H1 (cell line): ENCODE measurements around the gene RXRA. TPM values are rescaled to one million over a fixed set of nuclear protein-coding genes. Genes with fewer than 3 reads are reported as not detected.

Experiments used
- CTCF ChIA-PET: fragments of 300-600 bp; sonication (Branson Sonifier 250); formaldehyde crosslinking; loops from one replicate; lab custom pipeline; 2021; ENCODE audit not compliant: partially characterized antibody; lab: Charles Lee
- POLR2A ChIA-PET: fragments of 300-600 bp; sonication (Branson Sonifier 250); formaldehyde crosslinking; loops from one replicate; lab custom pipeline; 2021; ENCODE audit warnings: inconsistent platforms; ENCODE audit not compliant: partially characterized antibody; lab: Charles Lee
- DNase-seq, 2 experiments: peaks; one replicate each; pipeline versions ENCODE4 v3.0.0 to v3.0.0-alpha.2; 2010 to 2022; ENCODE audit warnings: low spot score in 2 of 2, low read depth in 1 of 2, mixed read lengths in 1 of 2
- FAIRE-seq: peaks from 2 replicates; lab custom pipeline; 2011; peaks lifted over from hg19 to GRCh38; lab: Jason Lieb, UNC
- H2AFZ ChIP-seq: 2 replicates; pipeline ENCODE4 v1.8.1; 2012; ENCODE audit warnings: low read length, inconsistent platforms
- H2AK5ac ChIP-seq: 2 replicates; pipeline ENCODE4 v1.6.1; 2013; ENCODE audit warnings: low read depth, low read length
- H2BK120ac ChIP-seq: replicated peaks from 2 replicates; pipeline ENCODE3; 2013; ENCODE audit warnings: low read depth, low read length, inconsistent platforms
- H2BK12ac ChIP-seq: 2 replicates; pipeline ENCODE4 v1.6.1; 2013; ENCODE audit warnings: low read depth, low read length
- H2BK15ac ChIP-seq: 2 replicates; pipeline ENCODE4 v1.6.1; 2013; ENCODE audit warnings: low read length
- H2BK20ac ChIP-seq: 2 replicates; pipeline ENCODE4 v1.6.1; 2013; ENCODE audit warnings: low read length
- H2BK5ac ChIP-seq: 2 replicates; pipeline ENCODE4 v1.6.1; 2013; ENCODE audit warnings: low read depth, low read length
- H3K14ac ChIP-seq: 2 replicates; pipeline ENCODE4 v1.6.1; 2013; ENCODE audit warnings: inconsistent platforms; ENCODE audit not compliant: insufficient read length
- H3K18ac ChIP-seq: 2 replicates; pipeline ENCODE4 v1.6.1; 2013; ENCODE audit warnings: low read length; ENCODE audit errors: extremely low read depth
- H3K23ac ChIP-seq: 2 replicates; pipeline ENCODE4 v1.6.1; 2013; ENCODE audit warnings: inconsistent platforms; ENCODE audit not compliant: insufficient read length
- H3K23me2 ChIP-seq: 2 replicates; pipeline ENCODE4 v1.6.1; 2013; ENCODE audit warnings: low read depth, low read length
- H3K27ac ChIP-seq: 2 replicates; pipeline ENCODE4 v1.6.1; 2011; ENCODE audit warnings: low read depth, low read length, inconsistent platforms
- H3K27me3 ChIP-seq, 4 experiments: replicated peaks in 1 of 4; 1 replicate in 1 of 4; 2 replicates in 3 of 4; pipeline versions ENCODE4 v1.6.1 to v1.8.1; 2011 to 2013; ENCODE audit warnings: low read length in 3 of 4, mild to moderate bottlenecking in 3 of 4, inconsistent platforms in 2 of 4, mixed read lengths in 2 of 4, moderate library complexity in 1 of 4; ENCODE audit not compliant: control insufficient read depth in 3 of 4, insufficient read depth in 3 of 4; ENCODE audit errors: extremely low read depth in 1 of 4
- H3K36me3 ChIP-seq, 4 experiments: 2 replicates each; pipeline versions ENCODE4 v1.6.1 to v1.8.1; 2011 to 2013; ENCODE audit warnings: mild to moderate bottlenecking in 4 of 4, low read length in 3 of 4, moderate library complexity in 2 of 4, control low read depth in 1 of 4, inconsistent platforms in 1 of 4; ENCODE audit not compliant: insufficient read depth in 4 of 4, control insufficient read depth in 2 of 4
- H3K4ac ChIP-seq: replicated peaks from 2 replicates; pipeline ENCODE3; 2013; ENCODE audit warnings: low read length, low read depth, mixed read lengths, inconsistent platforms; ENCODE audit not compliant: insufficient read length
- H3K4me1 ChIP-seq, 4 experiments: replicated peaks in 1 of 4; 1 replicate in 1 of 4; 2 replicates in 3 of 4; pipeline versions ENCODE4 v1.6.1 to v1.8.1; 2011 to 2013; ENCODE audit warnings: low read length in 3 of 4, inconsistent platforms in 2 of 4, mixed read lengths in 1 of 4; ENCODE audit not compliant: insufficient read depth in 4 of 4, control insufficient read depth in 3 of 4
- H3K4me2 ChIP-seq, 2 experiments: 2 replicates each; pipeline versions ENCODE4 v1.6.1 to v1.8.1; 2011 to 2013; ENCODE audit warnings: low read depth in 2 of 2, low read length in 2 of 2, control low read depth in 1 of 2, inconsistent platforms in 1 of 2, mild to moderate bottlenecking in 1 of 2; ENCODE audit not compliant: insufficient read depth in 1 of 2
- H3K4me3 ChIP-seq, 4 experiments: fragments of 200-600, 300-600 bp in 1 of 4; sonication (generic), shearing (Covaris generic), sonication (Bioruptor Twin) in 1 of 4; 2 replicates each; pipeline versions ENCODE4 v1.5.1 to v1.8.1; 2011 to 2016; ENCODE audit warnings: low read length in 4 of 4, low read depth in 3 of 4, control low read depth in 2 of 4, inconsistent platforms in 2 of 4, mild to moderate bottlenecking in 2 of 4, mixed read lengths in 1 of 4, moderate library complexity in 1 of 4; ENCODE audit not compliant: insufficient read depth in 2 of 4; ENCODE audit errors: extremely low read depth in 1 of 4
- H3K56ac ChIP-seq: replicated peaks from 2 replicates; pipeline ENCODE3; 2013; ENCODE audit warnings: low read depth, mild to moderate bottlenecking, mixed read lengths, low read length, inconsistent platforms; ENCODE audit not compliant: insufficient read length
- H3K79me1 ChIP-seq: 2 replicates; pipeline ENCODE4 v1.6.1; 2013; ENCODE audit warnings: low read depth, low read length, control low read depth
- H3K79me2 ChIP-seq, 2 experiments: 2 replicates each; pipeline versions ENCODE4 v1.6.1 to v1.8.1; 2012 to 2013; ENCODE audit warnings: low read length in 2 of 2, mild to moderate bottlenecking in 2 of 2, inconsistent platforms in 1 of 2; ENCODE audit not compliant: insufficient read depth in 2 of 2, control insufficient read depth in 1 of 2
- H3K9ac ChIP-seq, 4 experiments: replicated peaks in 1 of 4; 1 replicate in 1 of 4; 2 replicates in 3 of 4; pipeline versions ENCODE4 v1.6.1 to v1.8.1; 2011 to 2013; ENCODE audit warnings: low read depth in 3 of 4, low read length in 3 of 4, control low read depth in 2 of 4, mild to moderate bottlenecking in 2 of 4, moderate library complexity in 2 of 4, inconsistent platforms in 1 of 4; ENCODE audit errors: extremely low read depth in 1 of 4
- H3K9me3 ChIP-seq, 2 experiments: 2 replicates each; pipeline versions ENCODE4 v1.6.1 to v1.8.1; 2012 to 2013; ENCODE audit warnings: mild to moderate bottlenecking in 2 of 2, moderate library complexity in 2 of 2, control low read depth in 1 of 2, inconsistent platforms in 1 of 2, low read depth in 1 of 2, low read length in 1 of 2, mixed read lengths in 1 of 2; ENCODE audit not compliant: insufficient read depth in 2 of 2
- H4K20me1 ChIP-seq, 2 experiments: replicated peaks in 1 of 2; 2 replicates each; pipeline versions ENCODE3 to v1.8.1; 2011 to 2013; ENCODE audit warnings: inconsistent platforms in 2 of 2, low read length in 2 of 2, mild to moderate bottlenecking in 1 of 2; ENCODE audit not compliant: insufficient read depth in 2 of 2, control insufficient read depth in 1 of 2
- H4K5ac ChIP-seq: 2 replicates; pipeline ENCODE4 v1.6.1; 2013; ENCODE audit warnings: low read length, low read depth, mixed read lengths, inconsistent platforms; ENCODE audit not compliant: insufficient read length
- H4K8ac ChIP-seq: 2 replicates; pipeline ENCODE4 v1.8.0; 2013; ENCODE audit warnings: mild to moderate bottlenecking, moderate library complexity, low read length, inconsistent platforms; ENCODE audit not compliant: insufficient read depth; ENCODE audit errors: extremely low read depth
- H4K91ac ChIP-seq: replicated peaks from 2 replicates; pipeline ENCODE3; 2013; ENCODE audit warnings: low read length, mixed read lengths, inconsistent platforms; ENCODE audit not compliant: insufficient read length
- ASH2L ChIP-seq: fragments of 200-600, 300-600 bp; sonication (generic); IDR thresholded peaks from one replicate; pipeline ENCODE4 v1.7.1; 2017; ENCODE audit warnings: low read length
- ATF2 ChIP-seq: IDR thresholded peaks from 2 replicates; pipeline ENCODE4 v1.6.1; 2012; ENCODE audit warnings: low read length, inconsistent platforms
- BRCA1 ChIP-seq: IDR thresholded peaks from 2 replicates; pipeline ENCODE4 v1.6.1; 2012; ENCODE audit warnings: low read depth, low read length, improper control_type of control experiment
- CBX8 ChIP-seq: fragments of 300-800, 300-1000 bp; sonication (generic); IDR thresholded peaks from 2 replicates; pipeline ENCODE4 v1.7.1; 2016; ENCODE audit warnings: low read depth, low read length, borderline replicate concordance
- EGR1 ChIP-seq: IDR thresholded peaks from 2 replicates; pipeline ENCODE4 v1.6.1; 2011; ENCODE audit warnings: low read depth, low read length, borderline replicate concordance
- GABPA ChIP-seq: IDR thresholded peaks from 2 replicates; pipeline ENCODE4 v1.6.1; 2011; ENCODE audit warnings: mild to moderate bottlenecking, low read length, moderate library complexity, borderline replicate concordance; ENCODE audit not compliant: insufficient read depth
- JUND ChIP-seq: IDR thresholded peaks from 2 replicates; pipeline ENCODE4 v1.6.1; 2011; ENCODE audit warnings: mild to moderate bottlenecking, improper control_type of control experiment, low read length
- NRF1 ChIP-seq: IDR thresholded peaks from 2 replicates; pipeline ENCODE4 v1.6.1; 2011; ENCODE audit warnings: mild to moderate bottlenecking, low read depth, low read length, improper control_type of control experiment
- PHF8 ChIP-seq: fragments of 200-600 bp; sonication (generic); conservative IDR thresholded peaks from 2 replicates; pipeline ENCODE4 v1.7.1; 2012; ENCODE audit warnings: low read depth, mild to moderate bottlenecking, inconsistent platforms, low read length, moderate library complexity
- RBBP5 ChIP-seq: IDR thresholded peaks from 2 replicates; pipeline ENCODE4 v1.7.1; 2012; ENCODE audit warnings: low read depth, mild to moderate bottlenecking, inconsistent platforms, low read length, moderate library complexity, borderline replicate concordance
- SP1 ChIP-seq: IDR thresholded peaks from 2 replicates; pipeline ENCODE4 v1.6.1; 2011; ENCODE audit warnings: low read depth, low read length
- USF2 ChIP-seq: IDR thresholded peaks from 2 replicates; pipeline ENCODE4 v1.6.1; 2011; ENCODE audit warnings: low read length, improper control_type of control experiment
- WGBS, 2 experiments: shearing (Covaris generic) in 1 of 2; methylation state at CpG; one replicate each; pipeline versions ENCODE4 v1.1.6 to v1.1.7; 2013 to 2015; ENCODE audit warnings: low lambda C conversion rate in 2 of 2, mixed read lengths in 2 of 2, inconsistent platforms in 1 of 2, low coverage in 1 of 2, missing lambda C conversion rate in 1 of 2; ENCODE audit not compliant: insufficient replicate concordance in 2 of 2, insufficient coverage in 1 of 2, insufficient read length in 1 of 2; ENCODE audit errors: extremely low coverage in 1 of 2, missing lambda C conversion rate in 1 of 2; 5-methylcytosine and 5-hydroxymethylcytosine counted together
- polyA plus RNA-seq, 7 experiments: library from polyadenylated mRNA; depleted of rRNA in 3 of 7; stranded (reverse) in 5 of 7; unstranded in 2 of 7; fragments of >200 nt in 5 of 7; fragments of 200-250 nt in 2 of 7; gene quantifications; 1 replicate in 5 of 7; 2 replicates in 1 of 7; 4 replicates in 1 of 7; pipeline versions ENCODE4 v1.2.1 to v1.2.3, GENCODE V29; 2011 to 2013; ENCODE audit warnings: missing spikeins in 2 of 7, mixed read lengths in 2 of 7
- total RNA-seq: library from RNA; stranded (reverse); fragmentation: NEBNext Ultra II Directional; extraction: Animal tissue kit (Norgen Biotek cat#: 25700); gene quantifications from 2 replicates; pipeline ENCODE4 v1.2.1, GENCODE V29; 2021

Gene RXRA
- total and polyA plus RNA-seq, 2 of the 8 experiments (the other 6 are each of a cell fraction or from before 2014, with no cell fraction given), result 9.8 to 29.4 TPM

DNA sequence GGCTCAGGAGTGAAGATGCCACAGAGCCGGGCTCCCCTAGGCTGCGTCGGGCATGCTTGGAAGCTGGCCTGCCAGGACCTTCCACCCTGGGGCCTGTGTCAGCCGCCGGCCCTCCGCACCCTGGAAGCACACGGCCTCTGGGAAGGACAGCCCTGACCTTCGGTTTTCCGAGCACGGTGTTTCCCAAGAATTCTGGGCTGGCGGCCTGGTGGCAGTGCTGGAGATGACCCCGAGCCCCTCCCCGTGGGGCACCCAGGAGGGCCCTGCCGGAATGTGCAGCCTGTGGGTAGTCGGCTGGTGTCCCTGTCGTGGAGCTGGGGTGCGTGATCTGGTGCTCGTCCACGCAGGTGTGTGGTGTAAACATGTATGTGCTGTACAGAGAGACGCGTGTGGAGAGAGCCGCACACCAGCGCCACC lies 113.1 kb downstream of the RXRA start:
- Histone ChIP-seq H2BK5ac (no peak overlapping the region), H3K23me2 (no peaks in the 10 kb centered on the region), H3K4me2 (no peak overlapping the region), H3K18ac (no peak overlapping the region), H2BK20ac (no peak overlapping the region), H3K79me2 (no peaks in the 10 kb centered on the region), H3K56ac (no peak overlapping the region), H3K23ac (no peak overlapping the region), H3K14ac (no peak overlapping the region), H4K20me1 (peaks cover 0 to 5% of the 10 kb centered on the region in 2 experiments), H3K36me3 (peaks cover 0 to 3% (median 0%) of the 10 kb centered on the region in 4 experiments; a peak in 1 of 8 replicates), H3K9ac (no peak overlapping the region), H2AK5ac (no peak overlapping the region), H3K27ac (no peak overlapping the region), H2AFZ (no peak overlapping the region), H3K4me1 (peaks cover 0 to 9% (median 4%) of the 10 kb centered on the region in 4 experiments; a peak in 4 of 7 replicates), H3K79me1 (no peaks in the 10 kb centered on the region), H4K5ac (no peak overlapping the region), H2BK12ac (no peak overlapping the region), H2BK15ac (no peak overlapping the region), H3K9me3 (no peaks in the 10 kb centered on the region), H3K4me3 (no peak overlapping the region), H2BK120ac (no peak overlapping the region), H4K8ac (peak overlapping the region; percentile 72; the same call in 1 of the 2 replicates), H3K4ac (no peak overlapping the region), H4K91ac (no peak overlapping the region), H3K27me3 (no peaks in the 10 kb centered on the region)
- CTCF ChIA-PET, result interaction anchor here (0.6 to 2.2 kb wide), 8 partner anchors 10 to 268 kb away, joined by 3 to 13 read pairs (median 3); no protein-coding TSS in a partner anchor
- DNase-seq (no peak), FAIRE-seq (no peak)
- 87% methylated on average over 23 of the region's 23 CpGs; no CpG with 5 or more reads in 1 of the 2 experiments for WGBS, 2 experiments
- POLR2A ChIA-PET, result no interaction called here
- TF ChIP-seq ATF2 (no peak), NRF1 (no peak), EGR1 (no peak), JUND (no peak), SP1 (no peak), RBBP5 (no peak), PHF8 (no peak), ASH2L (no peak), CBX8 (no peak), BRCA1 (no peak), GABPA (no peak), USF2 (no peak)
